Aorta (tissue), 5 donors: ENCODE data around the gene GINS2. TPM values are rescaled to one million over a fixed set of nuclear protein-coding genes. Genes with fewer than 3 reads are reported as not detected.

Experiments
- ATAC-seq: fragments of 200-7000 bp; cut with Tn5 transposase; one replicate; pipeline ENCODE4 v1.9.1; 2022; ENCODE audit warnings: moderate library complexity; ENCODE audit not compliant: low FRiP score
- DNase-seq, 2 donors: peaks; one replicate each; pipeline ENCODE4 v3.0.0-alpha.2; 2020
- H3K27ac ChIP-seq, 2 donors: one replicate each; pipeline ENCODE4 v1.5.1; 2013; ENCODE audit warnings: low read length in 2 of 2, mild to moderate bottlenecking in 2 of 2, moderate library complexity in 2 of 2, control low read depth in 1 of 2, inconsistent platforms in 1 of 2, low read depth in 1 of 2
- H3K27me3 ChIP-seq, 2 donors: one replicate each; pipeline ENCODE4 v1.6.1; 2013; ENCODE audit warnings: control low read depth in 1 of 2, low read length in 1 of 2, mild to moderate bottlenecking in 1 of 2, moderate library complexity in 1 of 2; ENCODE audit not compliant: insufficient read depth in 2 of 2, control insufficient read depth in 1 of 2
- H3K36me3 ChIP-seq, 2 donors: one replicate each; pipeline ENCODE4 v1.6.1; 2013; ENCODE audit warnings: control low read depth in 1 of 2, low read length in 1 of 2, mild to moderate bottlenecking in 1 of 2; ENCODE audit not compliant: insufficient read depth in 2 of 2, control insufficient read depth in 1 of 2
- H3K4me1 ChIP-seq, 2 donors: one replicate each; pipeline ENCODE4 v1.6.1; 2013; ENCODE audit warnings: low read length in 2 of 2, control low read depth in 1 of 2, mild to moderate bottlenecking in 1 of 2, moderate library complexity in 1 of 2; ENCODE audit not compliant: insufficient read depth in 2 of 2, control insufficient read depth in 1 of 2
- H3K4me3 ChIP-seq, 2 donors: one replicate each; pipeline ENCODE4 v1.5.1; 2013; ENCODE audit warnings: low read length in 2 of 2, control low read depth in 1 of 2, mild to moderate bottlenecking in 1 of 2
- H3K9me3 ChIP-seq: one replicate; pipeline ENCODE4 v1.6.1; 2013; ENCODE audit warnings: mild to moderate bottlenecking, low read length; ENCODE audit not compliant: control insufficient read depth
- WGBS, 2 donors: extraction: QIAGEN DNeasy Blood & Tissue Kit; methylation state at CpG; one replicate each; pipeline ENCODE4 v1.1.7; 2013; 5-methylcytosine and 5-hydroxymethylcytosine counted together
- intact Hi-C, 2 donors: fragments of 100-400 bp; cut with DNase I; formaldehyde crosslinking; loops; one replicate each; pipeline versions ENCODE4 v1.14.2 to v1.15.0; 2022
- polyA plus RNA-seq, 2 donors: library from polyadenylated mRNA; stranded (reverse); fragments of 200-250 nt; gene quantifications; one replicate each; pipeline ENCODE4 v1.2.3, GENCODE V29; 2013
- total RNA-seq, 2 donors: library from RNA; stranded (reverse); fragmentation: NEBNext Ultra II Directional; extraction: Animal tissue kit (Norgen Biotek cat#: 25700); gene quantifications; one replicate each; pipeline ENCODE4 v1.2.1, GENCODE V29; 2021
- donor health status: healthy with polysubstance abuse.
- donor health status: Bipolar disorder and iron deficiency.
- donor health status: DM: no; HTN: no; CAD: no.
- donor health status: DM: no; HTN: no; CAD: no.
- donor health status: DM: yes; HTN: yes; CAD: no.

GINS2 gene
- total and polyA plus RNA-seq, 4 donors = 0.23 to 0.75 (median 0.66) TPM

GRCh38 chr16:85657996-85658395 is 30.8 kb downstream of the GINS2 start:
- Histone ChIP-seq H3K27ac (no peak overlapping the region), H3K36me3 (peaks cover 0 to 10% of the 10 kb centered on the region in 2 donors), H3K4me3 (no peak overlapping the region), H3K4me1 (no peaks in the 10 kb centered on the region), H3K9me3 (no peaks in the 10 kb centered on the region), H3K27me3 (no peaks in the 10 kb centered on the region)
- 93 to 95% methylated on average over 3 of the region's 3 CpGs for WGBS, 2 donors
- intact Hi-C loops = no loop called here
- ATAC-seq (no peak), DNase-seq (peak in 1 of 2 donors; percentile 34)

DNA sequence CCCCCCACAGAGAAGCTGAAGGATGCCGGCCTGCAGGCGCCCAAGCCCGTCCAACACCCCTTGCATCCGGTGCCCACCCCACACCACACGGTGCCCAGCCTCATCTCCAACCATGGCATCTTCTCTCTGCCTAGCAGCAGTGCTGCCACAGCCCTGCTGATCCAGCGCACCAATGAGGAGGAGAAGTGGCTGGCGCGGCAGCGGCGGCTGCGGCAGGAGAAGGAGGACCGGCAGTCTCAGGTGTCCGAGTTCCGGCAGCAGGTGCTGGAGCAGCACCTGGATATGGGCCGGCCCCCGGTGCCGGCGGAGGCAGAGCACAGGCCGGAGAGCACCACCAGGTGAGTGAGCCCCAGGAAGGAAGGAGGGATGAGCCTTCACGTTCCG is 31.5 kb downstream of the GINS2 start:
- WGBS, 2 donors = 91 to 93% methylated on average over 20 to 21 of the region's 21 CpGs
- intact Hi-C loops = no loop called here
- DNase-seq (peak in 1 of 2 donors; percentile 22), ATAC-seq (no peak)
- H3K9me3 ChIP-seq = no peaks in the 10 kb centered on the region
- H3K4me1 ChIP-seq = no peaks in the 10 kb centered on the region
- peaks cover 0 to 8% of the 10 kb centered on the region in 2 donors for H3K36me3 ChIP-seq
- H3K4me3 ChIP-seq = no peak overlapping the region
- no peak overlapping the region for H3K27ac ChIP-seq
- no peaks in the 10 kb centered on the region for H3K27me3 ChIP-seq

- ATAC-seq = no peak
- intact Hi-C loops = no loop called here
- Histone ChIP-seq H3K36me3 (peaks cover 0 to 8% of the 10 kb centered on the region in 2 donors), H3K4me3 (no peak overlapping the region), H3K9me3 (no peaks in the 10 kb centered on the region), H3K27me3 (no peaks in the 10 kb centered on the region), H3K27ac (no peak overlapping the region), H3K4me1 (no peaks in the 10 kb centered on the region)
- no peak for DNase-seq
- 84% methylated on average over 59 of the region's 59 CpGs for WGBS, 2 donors
Measured at GRCh38 chr16:85656351-85657266, 32.1 kb downstream of the GINS2 start.

GRCh38 chr16:85655216-85656129 is 33.3 kb downstream of the GINS2 start:
- Histone ChIP-seq H3K27me3 (no peaks in the 10 kb centered on the region), H3K4me3 (no peak overlapping the region), H3K36me3 (peaks cover 0 to 6% of the 10 kb centered on the region in 2 donors), H3K4me1 (no peaks in the 10 kb centered on the region), H3K27ac (no peak overlapping the region), H3K9me3 (no peaks in the 10 kb centered on the region)
- intact Hi-C loops = no loop called here
- ATAC-seq (no peak), DNase-seq (no peak)
- 90 to 95% methylated on average over 35 of the region's 35 CpGs for WGBS, 2 donors

DNA sequence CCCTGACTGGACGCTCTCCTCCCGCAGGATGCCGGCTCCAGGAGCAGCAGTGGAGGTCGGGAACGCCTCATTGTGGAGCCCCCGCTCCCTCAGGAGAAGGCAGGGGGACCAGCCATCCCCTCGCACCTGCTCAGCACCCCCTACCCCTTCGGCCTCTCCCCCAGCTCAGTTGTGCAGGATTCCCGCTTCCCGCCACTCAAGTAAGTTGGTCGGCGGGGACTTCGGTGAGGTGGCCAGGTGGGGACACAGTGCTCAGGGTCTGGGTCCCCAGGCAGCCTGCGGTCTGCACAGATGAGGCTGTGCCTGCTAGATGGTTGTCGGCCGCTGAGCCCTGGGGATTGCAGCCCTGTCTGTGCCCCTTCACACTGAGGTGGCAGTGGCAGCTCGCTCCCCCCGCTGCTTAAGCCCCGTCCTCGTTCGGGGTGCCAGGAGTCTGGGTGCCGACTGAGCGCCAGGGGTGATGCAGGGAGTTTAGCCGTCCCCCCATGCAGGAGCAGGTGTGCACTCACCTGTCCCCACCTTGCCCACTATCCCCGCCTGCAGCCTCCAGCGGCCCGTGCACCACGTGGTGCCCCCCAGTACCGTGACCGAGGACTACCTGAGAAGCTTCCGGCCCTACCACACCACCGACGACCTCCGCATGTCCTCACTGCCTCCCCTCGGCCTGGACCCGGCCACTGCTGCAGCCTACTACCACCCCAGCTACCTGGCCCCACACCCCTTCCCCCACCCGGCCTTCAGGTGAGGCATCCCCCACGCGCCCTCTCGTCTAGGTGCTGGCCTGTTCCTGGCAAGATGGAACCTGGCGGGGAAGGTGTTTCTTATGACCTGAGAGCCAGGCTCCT is 34.3 kb downstream of the GINS2 start:
- WGBS, 2 donors = 96% methylated on average over 40 to 41 of the region's 41 CpGs
- H3K27ac ChIP-seq = no peak overlapping the region

GRCh38 chr16:85653290-85653891 is 35.4 kb downstream of the GINS2 start:
- H3K36me3 ChIP-seq = peaks cover 0 to 5% of the 10 kb centered on the region in 2 donors
- no peak overlapping the region for H3K4me3 ChIP-seq
- ATAC-seq (no peak), DNase-seq (no peak)
- H3K9me3 ChIP-seq = no peaks in the 10 kb centered on the region
- 88 to 95% methylated on average over 20 to 21 of the region's 21 CpGs for WGBS, 2 donors
- H3K27ac ChIP-seq = no peak overlapping the region
- H3K4me1 ChIP-seq = no peaks in the 10 kb centered on the region
- intact Hi-C loops = no loop called here
- no peaks in the 10 kb centered on the region for H3K27me3 ChIP-seq

More for the DNA sequence above, 34.3 kb downstream of the GINS2 start:
- H3K36me3 ChIP-seq = peaks cover 0 to 6% of the 10 kb centered on the region in 2 donors
- no peaks in the 10 kb centered on the region for H3K9me3 ChIP-seq
- H3K4me1 ChIP-seq = no peaks in the 10 kb centered on the region
- intact Hi-C loops = no loop called here
- H3K4me3 ChIP-seq = no peak overlapping the region
- DNase-seq = no peak
- no peak for ATAC-seq
- no peaks in the 10 kb centered on the region for H3K27me3 ChIP-seq

DNA sequence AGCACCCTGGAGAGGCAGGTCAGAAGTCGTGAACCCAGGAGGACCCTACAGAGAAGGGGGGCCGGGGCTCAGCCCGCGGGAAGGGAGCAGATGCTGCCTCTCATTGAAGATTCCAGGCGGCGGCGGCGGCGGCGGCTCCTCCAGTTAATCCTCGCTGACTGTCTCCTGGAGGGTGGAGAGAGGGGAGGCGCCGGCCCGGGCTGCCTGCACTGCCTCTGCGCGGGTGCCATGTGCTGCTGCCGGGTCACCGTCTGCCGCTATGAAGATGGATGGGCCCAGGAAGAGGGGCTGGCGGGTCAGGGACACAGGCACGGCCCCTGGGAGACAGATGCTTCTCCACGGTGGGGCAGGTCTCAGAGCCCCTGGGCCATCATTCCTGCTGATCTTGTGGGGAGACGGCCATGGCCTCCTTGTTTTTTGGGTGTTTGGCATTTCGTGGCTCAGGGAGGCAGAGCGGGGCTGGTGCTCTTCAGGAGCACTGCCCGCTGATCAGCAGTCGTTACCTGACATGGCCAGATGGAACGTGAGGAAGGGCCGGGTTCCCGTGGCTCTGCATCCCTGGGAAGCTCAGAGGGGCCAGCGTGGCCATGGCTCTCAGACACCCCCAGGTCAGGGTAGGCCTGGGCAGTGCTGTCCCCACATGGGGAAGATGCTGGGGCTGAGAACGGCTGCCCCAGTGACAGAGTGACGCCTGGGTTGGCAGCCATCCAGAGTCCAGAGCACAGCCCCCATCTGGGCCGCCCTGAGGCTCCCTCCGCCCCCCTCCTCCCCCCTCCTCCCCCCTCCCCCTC is 36.1 kb downstream of the GINS2 start:
- DNase-seq = peak; percentile 71 to 89
- 51 to 70% methylated on average over 32 to 35 of the region's 35 CpGs for WGBS, 2 donors
- H3K9me3 ChIP-seq = no peaks in the 10 kb centered on the region
- intact Hi-C loops = no loop called here
- H3K27me3 ChIP-seq = no peaks in the 10 kb centered on the region
- ATAC-seq = peak; percentile 53
- H3K27ac ChIP-seq = no peak overlapping the region
- no peak overlapping the region for H3K4me3 ChIP-seq
- H3K4me1 ChIP-seq = no peaks in the 10 kb centered on the region
- peaks cover 0 to 4% of the 10 kb centered on the region in 2 donors for H3K36me3 ChIP-seq
